Brain pericyte (primary cell): ENCODE results near the gene CDK5RAP2.
"Not testable (repeated sequence)": the region's sequence is repeated elsewhere in the genome, so short reads cannot be mapped to it uniquely, and the experiment has no call there.

Source experiments
- DNase-seq: peaks from one replicate; pipeline ENCODE4 v3.0.0-alpha.2; 2012; ENCODE audit warnings: low read depth, low spot score

The CDK5RAP2 gene

GRCh38 chr9:120515481-120515880 lies 64.5 kb downstream of the CDK5RAP2 start:
- not testable (repeated sequence) for DNase-seq

- DNase-seq, result no peak
These were observed 65.6 kb downstream of the CDK5RAP2 start for GRCh38 chr9:120514405-120514804.

DNA sequence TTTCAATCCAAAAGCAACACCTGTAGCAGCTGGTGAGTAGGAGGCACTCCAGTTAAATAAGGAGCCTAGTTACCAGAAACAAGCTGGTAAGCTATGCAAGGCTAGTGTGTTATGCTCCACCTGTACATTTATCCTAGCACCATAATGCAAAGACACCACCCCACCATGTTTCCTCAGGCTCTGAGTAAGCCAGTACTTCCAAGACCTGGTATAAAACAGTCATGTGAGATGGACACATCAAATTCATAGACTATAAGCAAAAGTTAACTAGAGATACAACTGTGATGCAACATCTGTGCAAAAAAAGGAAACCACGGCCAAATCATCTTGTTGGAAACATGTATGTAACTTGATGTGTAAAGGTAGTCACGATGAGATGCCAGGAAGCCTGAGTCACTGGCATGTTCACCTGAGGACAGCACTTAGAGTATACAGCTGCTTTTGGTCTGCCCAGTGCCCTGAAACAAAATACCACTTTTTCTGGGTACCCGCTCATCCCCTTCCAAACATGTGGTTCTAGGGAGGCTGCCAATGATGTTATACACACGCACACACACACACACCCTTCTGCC lies 66.1 kb downstream of the CDK5RAP2 start:
- DNase-seq, result no peak

DNA sequence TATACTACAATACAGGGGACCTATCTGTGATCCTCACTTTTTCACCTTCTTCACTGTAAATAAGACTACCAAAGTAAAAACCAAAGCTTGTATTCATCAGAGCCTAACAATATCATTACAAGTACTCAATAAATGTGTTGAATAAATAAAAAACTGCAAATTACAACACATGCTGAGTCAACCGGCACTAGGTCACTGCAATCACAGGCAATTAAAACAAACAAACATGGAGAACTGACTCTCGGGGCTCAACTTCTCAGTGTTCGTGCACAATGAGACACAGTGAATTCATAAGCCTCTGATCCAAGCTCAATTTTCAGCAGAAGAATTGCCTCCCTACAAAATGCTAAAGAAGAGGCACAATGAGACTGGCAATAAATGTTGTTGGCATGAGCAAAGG lies 69.2 kb downstream of the CDK5RAP2 start:
- no peak for DNase-seq

GRCh38 chr9:120507936-120508510 lies 71.9 kb downstream of the CDK5RAP2 start:
- DNase-seq, result no peak

- DNase-seq, result no peak
These were observed 74.8 kb downstream of the CDK5RAP2 start for GRCh38 chr9:120505186-120505585.

GRCh38 chr9:120500733-120501132 lies 79.2 kb downstream of the CDK5RAP2 start:
- DNase-seq, result no peak

DNA sequence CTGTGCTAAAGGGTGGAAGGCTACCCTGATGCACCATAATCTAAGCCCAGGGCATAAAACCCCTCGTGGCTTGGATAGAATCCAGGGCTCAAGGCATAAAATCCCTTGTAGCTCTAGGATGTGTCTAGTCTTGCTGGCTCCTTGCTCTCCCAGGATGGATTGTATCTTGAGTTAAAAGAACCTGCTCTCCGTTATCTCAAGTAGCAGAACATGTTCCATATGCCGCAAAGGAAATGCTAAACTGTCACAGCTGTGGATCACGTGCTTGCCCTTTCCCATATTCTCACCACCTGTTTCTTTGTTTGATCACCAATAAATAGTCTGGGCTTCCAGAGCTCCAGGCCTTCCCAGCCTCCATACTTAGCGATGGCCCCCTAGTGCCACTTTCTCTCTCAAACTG lies 82.1 kb downstream of the CDK5RAP2 start:
- not testable (repeated sequence) for DNase-seq

- not testable (repeated sequence) for DNase-seq
These were observed 83.5 kb downstream of the CDK5RAP2 start for GRCh38 chr9:120496438-120496837.

DNA sequence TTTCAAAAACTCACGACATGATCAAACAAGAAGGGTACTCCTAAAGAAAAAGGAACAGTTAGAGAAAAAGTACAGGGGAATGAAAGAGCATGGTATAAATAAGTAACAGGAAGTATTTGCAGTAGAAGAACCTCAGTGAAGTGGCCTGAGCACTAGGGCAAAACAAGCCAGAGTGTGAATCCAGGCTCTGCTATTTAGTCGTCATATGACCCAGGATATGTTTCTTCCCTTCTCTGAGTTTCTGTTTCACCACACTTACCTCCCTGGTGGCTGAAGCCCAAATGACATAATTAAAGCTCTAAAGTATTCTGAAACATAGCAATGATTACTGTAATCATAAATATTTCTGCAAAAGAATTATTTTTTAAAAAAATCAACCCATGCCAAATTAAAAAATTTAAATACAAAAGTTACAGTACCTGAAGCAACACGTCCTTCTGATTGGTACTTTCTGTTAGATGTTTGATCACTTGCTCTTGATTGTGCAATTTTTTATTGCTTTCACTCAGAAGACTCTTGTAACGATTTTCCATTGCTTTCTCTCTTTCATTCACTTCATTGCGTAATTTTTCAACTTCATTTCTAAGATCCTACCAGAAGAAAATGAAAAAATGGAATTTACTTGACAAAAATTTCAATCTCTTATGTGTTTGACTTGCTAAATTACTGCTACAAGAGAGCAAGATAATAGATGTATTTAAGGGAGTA lies 88.9 kb downstream of the CDK5RAP2 start:
- no peak for DNase-seq

GRCh38 chr9:120486835-120487234 lies 93.1 kb downstream of the CDK5RAP2 start:
- DNase-seq, result no peak

GRCh38 chr9:120486347-120486746 lies 93.6 kb downstream of the CDK5RAP2 start:
- DNase-seq, result no peak

DNA sequence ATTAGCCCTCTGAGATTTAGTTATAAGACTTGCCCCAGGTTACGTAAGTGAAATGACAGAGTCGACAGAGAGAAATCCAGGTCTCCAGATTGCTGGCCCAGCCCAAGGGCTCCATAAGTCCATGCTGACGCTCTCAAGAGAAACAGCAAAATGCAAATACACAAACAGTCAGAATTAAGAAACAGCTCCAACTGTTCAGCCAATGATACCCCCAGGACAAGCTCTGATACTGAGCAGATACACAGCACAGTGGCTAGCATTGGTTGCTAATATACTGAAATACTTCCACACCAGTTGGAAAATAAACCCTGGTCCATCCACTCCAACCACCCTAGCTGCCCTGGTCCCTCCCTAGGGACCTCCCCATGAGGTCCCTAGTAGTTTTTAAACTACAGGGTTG lies 94.2 kb downstream of the CDK5RAP2 start:
- DNase-seq, result no peak

GRCh38 chr9:120484162-120484561 lies 95.8 kb downstream of the CDK5RAP2 start:
- no peak for DNase-seq

GRCh38 chr9:120482424-120483186 lies 97.4 kb downstream of the CDK5RAP2 start:
- DNase-seq, result no peak

- DNase-seq, result no peak
These were observed 98.1 kb downstream of the CDK5RAP2 start for GRCh38 chr9:120481846-120482245.

GRCh38 chr9:120481248-120481647 lies 98.7 kb downstream of the CDK5RAP2 start:
- DNase-seq, result no peak

- DNase-seq, result no peak
These were observed 99.3 kb downstream of the CDK5RAP2 start for GRCh38 chr9:120480707-120481106.

DNA sequence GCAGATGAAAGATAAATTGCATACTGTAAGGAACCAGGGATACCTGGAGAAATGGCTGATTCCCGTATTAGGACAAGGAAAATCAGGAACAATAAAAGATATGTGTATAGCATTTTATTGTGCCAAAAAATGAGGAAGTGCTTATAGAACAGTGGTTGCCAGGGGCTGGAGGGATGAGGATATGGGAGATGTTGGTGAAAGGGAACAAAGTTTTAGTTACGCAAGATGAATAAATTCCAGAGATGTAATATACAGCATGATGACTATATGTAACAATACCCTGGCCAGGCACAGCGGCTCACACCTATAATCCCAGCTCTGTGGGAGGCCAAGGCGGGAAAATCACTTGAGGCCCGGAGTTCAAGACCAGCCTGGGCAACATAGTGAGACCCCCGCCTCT lies 101.8 kb downstream of the CDK5RAP2 start:
- DNase-seq, result no peak

GRCh38 chr9:120477534-120478001 lies 102.4 kb downstream of the CDK5RAP2 start:
- peak; percentile 72 for DNase-seq

GRCh38 chr9:120475341-120475740 lies 104.6 kb downstream of the CDK5RAP2 start:
- DNase-seq, result no peak

- no peak for DNase-seq
These were observed 105.2 kb downstream of the CDK5RAP2 start for GRCh38 chr9:120474591-120475243.
